AG04450 (cell line): ENCODE measurements around the gene SEC16A. TPM values are rescaled to one million over a fixed set of nuclear protein-coding genes. Genes with fewer than 3 reads are reported as not detected.

Source experiments
- CTCF ChIA-PET: fragments of 300-600, 350-600 bp; formaldehyde crosslinking; extraction: SDS; loops from one replicate; lab custom pipeline; 2022; ENCODE audit warnings: antibody characterized with exemption, inconsistent platforms; lab: Charles Lee
- POLR2A ChIA-PET: fragments of 350-600 bp; formaldehyde crosslinking; extraction: SDS; loops from one replicate; lab custom pipeline; 2021; ENCODE audit warnings: antibody characterized with exemption, inconsistent platforms; lab: Yijun Ruan, JAX
- DNase-seq: peaks from one replicate; pipeline ENCODE4 v3.0.0-alpha.2; 2011; ENCODE audit warnings: low read depth, low spot score
- H3K27ac ChIP-seq: one replicate; pipeline ENCODE4 v1.5.1; 2012; ENCODE audit warnings: low read depth, low read length, control low read depth
- H3K27me3 ChIP-seq: one replicate; pipeline ENCODE4 v1.6.0; 2012; ENCODE audit warnings: low read length; ENCODE audit not compliant: control insufficient read depth, insufficient read depth
- H3K4me3 ChIP-seq: 2 replicates; pipeline ENCODE4 v1.5.1; 2011; ENCODE audit warnings: mild to moderate bottlenecking, low read depth, low read length, control low read depth
- H3K9me3 ChIP-seq: 2 replicates; pipeline ENCODE4 v1.5.1; 2012; ENCODE audit warnings: low read length; ENCODE audit not compliant: control insufficient read depth, insufficient read depth
- polyA plus RNA-seq: library from polyadenylated mRNA; depleted of rRNA; stranded (reverse); fragments of >200 nt; gene quantifications from 2 replicates; pipeline ENCODE4 v1.2.3, GENCODE V29; 2011
- TF ChIP-seq, protein P1 (sequence below): IDR thresholded peaks from 2 replicates; pipeline ENCODE4 v1.5.1; 2011; ENCODE audit warnings: low read depth, low read length, control low read depth, inconsistent platforms

Gene SEC16A
- polyA plus RNA-seq, 1 experiment, result 23.2 TPM

GRCh38 chr9:136481558-136481957 lies 1.3 kb downstream of the SEC16A start:
- DNase-seq, result no peak
- TF ChIP-seq, protein P1, sequence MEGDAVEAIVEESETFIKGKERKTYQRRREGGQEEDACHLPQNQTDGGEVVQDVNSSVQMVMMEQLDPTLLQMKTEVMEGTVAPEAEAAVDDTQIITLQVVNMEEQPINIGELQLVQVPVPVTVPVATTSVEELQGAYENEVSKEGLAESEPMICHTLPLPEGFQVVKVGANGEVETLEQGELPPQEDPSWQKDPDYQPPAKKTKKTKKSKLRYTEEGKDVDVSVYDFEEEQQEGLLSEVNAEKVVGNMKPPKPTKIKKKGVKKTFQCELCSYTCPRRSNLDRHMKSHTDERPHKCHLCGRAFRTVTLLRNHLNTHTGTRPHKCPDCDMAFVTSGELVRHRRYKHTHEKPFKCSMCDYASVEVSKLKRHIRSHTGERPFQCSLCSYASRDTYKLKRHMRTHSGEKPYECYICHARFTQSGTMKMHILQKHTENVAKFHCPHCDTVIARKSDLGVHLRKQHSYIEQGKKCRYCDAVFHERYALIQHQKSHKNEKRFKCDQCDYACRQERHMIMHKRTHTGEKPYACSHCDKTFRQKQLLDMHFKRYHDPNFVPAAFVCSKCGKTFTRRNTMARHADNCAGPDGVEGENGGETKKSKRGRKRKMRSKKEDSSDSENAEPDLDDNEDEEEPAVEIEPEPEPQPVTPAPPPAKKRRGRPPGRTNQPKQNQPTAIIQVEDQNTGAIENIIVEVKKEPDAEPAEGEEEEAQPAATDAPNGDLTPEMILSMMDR, result no peak
- ChIA-PET CTCF (no interaction called here), POLR2A (no interaction called here)
- peak overlapping the region; percentile 84 for H3K4me3 ChIP-seq
- H3K9me3 ChIP-seq, result no peaks in the 10 kb centered on the region; the same call in 1 of the 2 replicates
- H3K27ac ChIP-seq, result no peak overlapping the region
- peaks cover 4% of the 10 kb centered on the region for H3K27me3 ChIP-seq

GRCh38 chr9:136476369-136477150 lies 6.3 kb downstream of the SEC16A start:
- ChIA-PET CTCF (no interaction called here), POLR2A (no interaction called here)

GRCh38 chr9:136474974-136475865 lies 7.6 kb downstream of the SEC16A start:
- no peak overlapping the region for H3K27ac ChIP-seq
- H3K9me3 ChIP-seq, result no peaks in the 10 kb centered on the region; the same call in 1 of the 2 replicates
- H3K27me3 ChIP-seq, result no peaks in the 10 kb centered on the region
- no peak for DNase-seq
- no peak overlapping the region for H3K4me3 ChIP-seq
- CTCF ChIA-PET, result no interaction called here
- POLR2A ChIA-PET, result no interaction called here
- TF ChIP-seq, protein P1, result no peak

More at GRCh38 chr9:136476369-136477150, 6.3 kb downstream of the SEC16A start:
- Histone ChIP-seq H3K4me3 (no peak overlapping the region), H3K27me3 (no peaks in the 10 kb centered on the region), H3K9me3 (no peaks in the 10 kb centered on the region; the same call in 1 of the 2 replicates), H3K27ac (no peak overlapping the region)
- DNase-seq, result no peak
- TF ChIP-seq, protein P1, result no peak

DNA sequence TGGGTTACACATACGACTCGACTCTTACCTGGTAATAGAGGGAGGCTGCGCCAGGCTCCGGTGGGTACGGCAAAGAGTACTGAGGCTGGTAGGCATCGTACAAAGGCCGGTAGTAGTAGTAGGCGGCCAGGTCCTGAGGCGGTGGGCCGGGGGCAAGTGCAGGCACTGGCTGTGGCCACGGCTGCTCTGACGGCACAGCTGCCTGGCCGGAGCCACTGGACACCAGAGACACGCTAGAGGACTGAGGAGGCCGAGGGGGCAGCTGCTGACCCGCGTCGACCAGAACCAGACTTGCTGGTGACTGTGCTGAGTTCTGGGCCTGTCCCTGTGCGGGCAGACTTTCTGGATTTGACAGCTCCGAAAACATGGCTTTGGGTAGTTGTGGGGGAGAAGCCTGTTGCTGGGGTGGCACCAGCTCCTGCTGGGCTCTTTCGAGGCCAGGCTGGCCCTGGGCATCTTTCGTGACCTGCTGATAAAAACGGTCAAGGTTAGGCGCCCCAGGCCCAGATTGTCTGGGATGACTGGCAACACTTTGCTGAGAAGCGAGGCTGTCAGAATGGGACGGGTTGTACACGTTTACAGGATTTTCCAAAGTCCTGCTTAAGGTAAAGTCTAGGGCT lies 8.7 kb downstream of the SEC16A start:
- ChIA-PET POLR2A (interaction anchor here (1.1 kb wide), 1 partner anchor 9 kb away, joined by 3 read pairs; no protein-coding TSS in a partner anchor), CTCF (no interaction called here)
- H3K9me3 ChIP-seq, result no peaks in the 10 kb centered on the region; the same call in 1 of the 2 replicates
- no peak for DNase-seq
- no peaks in the 10 kb centered on the region for H3K27me3 ChIP-seq
- H3K27ac ChIP-seq, result no peak overlapping the region
- H3K4me3 ChIP-seq, result no peak overlapping the region
- TF ChIP-seq, protein P1, result no peak
